ENCODE results near the gene LCA5. TPM values are rescaled to one million over a fixed set of nuclear protein-coding genes. Genes with fewer than 3 reads are reported as not detected.
"Not testable (repeated sequence)": the region's sequence is repeated elsewhere in the genome, so short reads cannot be mapped to it uniquely, and the experiment has no call there.

LCA5 gene
- under 1 TPM; 0.73 to 0.94 TPM for polyA plus RNA-seq

DNA sequence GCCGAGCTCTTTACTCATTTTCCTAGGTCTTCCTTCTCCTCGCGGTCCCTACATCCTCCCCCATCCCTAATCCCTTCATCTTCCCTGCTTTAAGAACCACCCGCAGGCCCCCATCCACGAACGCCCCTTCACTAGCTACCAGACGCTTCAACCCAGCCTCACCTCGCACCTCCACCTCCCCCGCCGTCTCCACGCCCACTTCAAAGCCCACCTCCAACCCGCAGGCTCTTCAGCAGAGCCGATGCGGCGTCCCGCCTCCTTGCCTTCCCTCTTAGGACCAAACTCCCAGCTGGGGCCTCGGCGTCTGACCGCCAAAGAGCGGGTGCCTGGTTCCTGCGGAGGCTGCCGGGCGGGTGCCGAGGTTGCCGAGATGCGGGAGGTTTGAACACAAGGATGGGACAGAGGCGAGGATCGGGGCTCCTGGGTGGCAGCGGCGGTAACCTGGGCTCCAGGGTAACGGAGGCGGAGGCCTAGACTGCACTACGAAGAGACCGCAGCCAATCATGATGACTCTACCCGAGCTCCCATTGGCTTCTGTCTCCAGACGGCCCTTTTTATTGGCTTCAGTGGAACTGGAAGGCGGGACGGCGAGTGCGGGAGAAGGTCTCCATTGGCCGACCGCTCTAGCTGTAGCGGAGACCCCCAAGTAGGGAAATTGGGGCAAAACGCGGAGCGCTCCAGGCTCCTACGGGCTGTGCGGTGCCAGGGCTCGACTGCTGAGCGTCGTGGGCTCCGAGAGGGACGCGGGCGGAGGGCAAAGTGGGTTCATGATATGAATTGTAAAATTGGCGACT is at the start of gene LCA5:
Gene LCA5, minus strand, starts transcription at position 477 of the 794 bp plus-strand sequence. CDS start 18,536 bp downstream, outside the sequence.
- 1% methylated on average over 55 to 56 of the region's 56 CpGs for WGBS, 2 donors
- Histone ChIP-seq H3K27me3 (ENCODE audit: control insufficient read depth in 1 of 2, insufficient read depth in 2 of 2, low read length in 2 of 2) (no peaks in the 10 kb centered on the region), H3K27ac (ENCODE audit: low read depth in 2 of 2, low read length in 1 of 2) (peak within 1 kb of the TSS; percentile 94 to 95), H3K4me1 (ENCODE audit: control insufficient read depth in 2 of 2, insufficient read depth in 2 of 2, low read length in 1 of 2) (no peaks in the 10 kb centered on the region), H3K4me3 (ENCODE audit: low read depth in 1 of 2, low read length in 2 of 2) (peak within 1 kb of the TSS; percentile 85 to 92), H3K36me3 (ENCODE audit: control insufficient read depth in 2 of 2, insufficient read depth in 2 of 2, low read length in 1 of 2) (no peaks in the 10 kb centered on the region), H3K9me3 (ENCODE audit: control insufficient read depth in 2 of 2, insufficient read depth in 1 of 2, low read depth in 1 of 2, low read length in 1 of 2) (no peaks in the 10 kb centered on the region)

- H3K27me3 ChIP-seq (ENCODE audit: control insufficient read depth in 1 of 2, insufficient read depth in 2 of 2, low read length in 2 of 2), result no peaks in the 10 kb centered on the region
- H3K4me3 ChIP-seq (ENCODE audit: low read depth in 1 of 2, low read length in 2 of 2), result no peak overlapping the region
- no peak overlapping the region for H3K27ac ChIP-seq (ENCODE audit: low read depth in 2 of 2, low read length in 1 of 2)
- no peaks in the 10 kb centered on the region for H3K4me1 ChIP-seq (ENCODE audit: control insufficient read depth in 2 of 2, insufficient read depth in 2 of 2, low read length in 1 of 2)
- H3K36me3 ChIP-seq (ENCODE audit: control insufficient read depth in 2 of 2, insufficient read depth in 2 of 2, low read length in 1 of 2), result no peaks in the 10 kb centered on the region
- H3K9me3 ChIP-seq (ENCODE audit: control insufficient read depth in 2 of 2, insufficient read depth in 1 of 2, low read depth in 1 of 2, low read length in 1 of 2), result no peaks in the 10 kb centered on the region
These were observed 49.3 kb upstream of the LCA5 start for GRCh38 chr6:79586548-79586947.

DNA sequence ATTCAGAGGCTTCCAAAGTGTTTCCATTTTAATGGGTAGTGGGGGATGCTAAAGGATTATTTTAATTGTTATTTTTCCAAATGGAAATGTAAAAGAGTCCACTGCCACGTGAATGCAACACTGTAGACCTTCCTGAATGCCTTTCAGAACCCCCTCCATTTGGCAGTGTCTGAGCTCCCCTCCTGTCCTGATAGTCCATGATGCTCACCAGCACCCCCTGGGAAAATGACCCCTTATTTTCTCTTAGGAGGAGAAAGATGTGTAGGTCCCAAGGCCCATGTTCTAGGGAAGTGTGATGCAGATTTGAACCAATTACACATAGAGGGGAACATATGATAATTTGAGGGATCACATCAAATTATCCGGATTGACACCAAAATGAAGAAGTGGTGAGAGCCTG is 47.1 kb upstream of the LCA5 start:
- Histone ChIP-seq H3K36me3 (ENCODE audit: control insufficient read depth in 2 of 2, insufficient read depth in 2 of 2, low read length in 1 of 2) (no peaks in the 10 kb centered on the region), H3K4me1 (ENCODE audit: control insufficient read depth in 2 of 2, insufficient read depth in 2 of 2, low read length in 1 of 2) (no peaks in the 10 kb centered on the region), H3K27me3 (ENCODE audit: control insufficient read depth in 1 of 2, insufficient read depth in 2 of 2, low read length in 2 of 2) (no peaks in the 10 kb centered on the region), H3K4me3 (ENCODE audit: low read depth in 1 of 2, low read length in 2 of 2) (no peak overlapping the region), H3K27ac (ENCODE audit: low read depth in 2 of 2, low read length in 1 of 2) (no peak overlapping the region), H3K9me3 (ENCODE audit: control insufficient read depth in 2 of 2, insufficient read depth in 1 of 2, low read depth in 1 of 2, low read length in 1 of 2) (no peaks in the 10 kb centered on the region)
- 70 to 75% methylated on average over 2 of the region's 2 CpGs for WGBS, 2 donors

DNA sequence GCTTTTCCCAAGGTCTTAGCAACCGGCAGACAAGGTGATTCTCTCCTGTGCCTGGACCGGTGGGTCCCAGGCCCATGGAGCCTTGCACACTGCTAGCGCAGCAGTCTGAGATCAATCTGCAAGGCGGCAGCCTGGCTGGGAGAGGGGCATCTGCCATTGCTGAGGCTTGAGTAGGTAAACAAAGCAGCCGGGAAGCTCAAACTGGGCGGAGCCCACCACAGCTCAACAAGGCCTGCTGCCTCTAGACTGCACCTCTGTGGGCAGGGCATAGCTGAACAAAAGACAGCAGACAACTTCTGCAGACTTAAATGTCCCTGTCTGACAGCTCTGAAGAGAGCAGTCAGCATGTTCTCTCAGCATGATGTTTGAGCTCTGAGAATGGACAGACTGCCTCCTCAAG is 40.7 kb upstream of the LCA5 start:
- H3K9me3 ChIP-seq (ENCODE audit: control insufficient read depth in 2 of 2, insufficient read depth in 1 of 2, low read depth in 1 of 2, low read length in 1 of 2); H3K36me3 ChIP-seq (ENCODE audit: control insufficient read depth in 2 of 2, insufficient read depth in 2 of 2, low read length in 1 of 2); H3K4me3 ChIP-seq (ENCODE audit: low read depth in 1 of 2, low read length in 2 of 2); H3K27ac ChIP-seq (ENCODE audit: low read depth in 2 of 2, low read length in 1 of 2); H3K4me1 ChIP-seq (ENCODE audit: control insufficient read depth in 2 of 2, insufficient read depth in 2 of 2, low read length in 1 of 2); H3K27me3 ChIP-seq (ENCODE audit: control insufficient read depth in 1 of 2, insufficient read depth in 2 of 2, low read length in 2 of 2): not testable (repeated sequence)
- WGBS, 2 donors, result 84 to 89% methylated on average over 6 of the region's 6 CpGs

GRCh38 chr6:79574630-79575225 is 37.5 kb upstream of the LCA5 start:
- Histone ChIP-seq H3K4me3 (ENCODE audit: low read depth in 1 of 2, low read length in 2 of 2) (no peak overlapping the region), H3K27ac (ENCODE audit: low read depth in 2 of 2, low read length in 1 of 2) (no peak overlapping the region), H3K27me3 (ENCODE audit: control insufficient read depth in 1 of 2, insufficient read depth in 2 of 2, low read length in 2 of 2) (no peaks in the 10 kb centered on the region), H3K4me1 (ENCODE audit: control insufficient read depth in 2 of 2, insufficient read depth in 2 of 2, low read length in 1 of 2) (no peaks in the 10 kb centered on the region), H3K9me3 (ENCODE audit: control insufficient read depth in 2 of 2, insufficient read depth in 1 of 2, low read depth in 1 of 2, low read length in 1 of 2) (no peaks in the 10 kb centered on the region), H3K36me3 (ENCODE audit: control insufficient read depth in 2 of 2, insufficient read depth in 2 of 2, low read length in 1 of 2) (no peaks in the 10 kb centered on the region)
- 88 to 96% methylated on average over 1 of the region's 1 CpG for WGBS, 2 donors

GRCh38 chr6:79574174-79574573 is 36.9 kb upstream of the LCA5 start:
- Histone ChIP-seq H3K9me3 (ENCODE audit: control insufficient read depth in 2 of 2, insufficient read depth in 1 of 2, low read depth in 1 of 2, low read length in 1 of 2) (no peaks in the 10 kb centered on the region), H3K4me3 (ENCODE audit: low read depth in 1 of 2, low read length in 2 of 2) (no peak overlapping the region), H3K4me1 (ENCODE audit: control insufficient read depth in 2 of 2, insufficient read depth in 2 of 2, low read length in 1 of 2) (no peaks in the 10 kb centered on the region), H3K36me3 (ENCODE audit: control insufficient read depth in 2 of 2, insufficient read depth in 2 of 2, low read length in 1 of 2) (no peaks in the 10 kb centered on the region), H3K27ac (ENCODE audit: low read depth in 2 of 2, low read length in 1 of 2) (no peak overlapping the region), H3K27me3 (ENCODE audit: control insufficient read depth in 1 of 2, insufficient read depth in 2 of 2, low read length in 2 of 2) (no peaks in the 10 kb centered on the region)
- WGBS, 2 donors, result 96 to 97% methylated on average over 1 of the region's 1 CpG

- Histone ChIP-seq H3K9me3 (ENCODE audit: control insufficient read depth in 2 of 2, insufficient read depth in 1 of 2, low read depth in 1 of 2, low read length in 1 of 2) (no peaks in the 10 kb centered on the region), H3K36me3 (ENCODE audit: control insufficient read depth in 2 of 2, insufficient read depth in 2 of 2, low read length in 1 of 2) (no peaks in the 10 kb centered on the region), H3K27me3 (ENCODE audit: control insufficient read depth in 1 of 2, insufficient read depth in 2 of 2, low read length in 2 of 2) (no peaks in the 10 kb centered on the region), H3K27ac (ENCODE audit: low read depth in 2 of 2, low read length in 1 of 2) (no peak overlapping the region), H3K4me1 (ENCODE audit: control insufficient read depth in 2 of 2, insufficient read depth in 2 of 2, low read length in 1 of 2) (no peaks in the 10 kb centered on the region), H3K4me3 (ENCODE audit: low read depth in 1 of 2, low read length in 2 of 2) (peak overlapping the region in 1 of 2 donors; percentile 28)
- 35 to 36% methylated on average over 2 of the region's 2 CpGs for WGBS, 2 donors
These were observed 33.8 kb upstream of the LCA5 start for GRCh38 chr6:79571030-79571367.

DNA sequence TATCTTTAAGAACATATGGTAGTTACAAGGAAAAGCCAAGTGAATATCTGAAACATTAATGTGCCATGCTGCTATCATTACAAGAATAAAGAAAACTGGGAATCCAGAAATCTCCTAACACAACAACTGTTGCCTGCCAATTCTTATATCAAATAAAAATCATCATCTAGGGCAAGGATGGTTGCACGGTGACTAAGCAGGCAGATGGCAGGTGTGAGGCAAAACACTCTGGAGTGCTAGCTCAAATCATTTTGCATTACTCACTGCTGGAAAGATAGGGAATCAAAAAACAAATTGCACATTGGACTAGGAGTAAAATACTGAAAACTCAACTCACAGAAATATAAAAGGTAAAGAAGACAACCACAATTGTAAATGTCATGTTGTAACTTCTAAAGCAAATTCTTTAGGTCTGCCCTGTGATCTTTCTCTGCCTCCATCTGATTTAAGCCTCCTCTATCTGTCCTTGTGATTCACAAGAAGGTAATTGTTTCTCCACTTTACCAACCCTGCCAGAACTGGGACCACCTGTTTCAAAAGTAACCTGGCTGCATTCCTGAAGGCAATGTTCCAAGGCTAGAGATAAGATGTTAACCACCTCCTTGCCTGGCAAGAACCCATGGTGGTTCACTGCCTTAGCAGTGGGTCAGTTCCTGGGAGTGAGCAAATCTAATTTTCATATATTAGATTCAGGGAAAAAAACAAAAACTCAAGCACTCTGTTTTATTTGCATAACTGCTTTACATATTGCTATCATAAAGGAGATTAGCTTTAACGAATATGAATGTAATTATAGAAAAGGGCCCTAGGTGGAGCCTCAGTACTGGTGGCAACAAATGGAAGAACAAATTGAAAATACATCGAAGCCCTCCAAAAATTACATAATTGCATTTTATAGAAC is 33.1 kb upstream of the LCA5 start:
- Histone ChIP-seq H3K27ac (ENCODE audit: low read depth in 2 of 2, low read length in 1 of 2) (no peak overlapping the region), H3K36me3 (ENCODE audit: control insufficient read depth in 2 of 2, insufficient read depth in 2 of 2, low read length in 1 of 2) (no peaks in the 10 kb centered on the region), H3K4me3 (ENCODE audit: low read depth in 1 of 2, low read length in 2 of 2) (peak overlapping the region in 1 of 2 donors; percentile 28), H3K9me3 (ENCODE audit: control insufficient read depth in 2 of 2, insufficient read depth in 1 of 2, low read depth in 1 of 2, low read length in 1 of 2) (no peaks in the 10 kb centered on the region), H3K27me3 (ENCODE audit: control insufficient read depth in 1 of 2, insufficient read depth in 2 of 2, low read length in 2 of 2) (no peaks in the 10 kb centered on the region), H3K4me1 (ENCODE audit: control insufficient read depth in 2 of 2, insufficient read depth in 2 of 2, low read length in 1 of 2) (no peaks in the 10 kb centered on the region)
- 13 to 15% methylated on average over 3 of the region's 3 CpGs for WGBS, 2 donors

DNA sequence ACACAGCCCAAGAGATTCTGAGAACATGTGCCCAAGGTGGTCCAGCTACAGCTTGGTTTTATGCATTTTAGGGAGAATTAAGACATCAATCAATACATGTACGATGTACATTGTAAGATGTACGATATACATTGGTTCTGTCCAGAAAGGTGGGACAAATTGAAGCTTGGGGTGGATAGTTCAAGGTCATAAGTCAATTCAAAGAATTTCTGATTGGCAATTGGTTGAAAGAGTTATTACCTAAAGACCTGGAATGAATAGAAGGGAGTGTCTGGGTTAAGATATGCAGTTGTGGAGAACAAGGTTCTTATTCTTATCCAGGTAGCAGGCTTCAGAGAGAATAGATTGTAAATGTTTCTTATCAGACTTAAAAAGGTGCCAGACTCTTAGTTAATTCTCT is 31.8 kb upstream of the LCA5 start:
- Histone ChIP-seq H3K4me3 (ENCODE audit: low read depth in 1 of 2, low read length in 2 of 2) (no peak overlapping the region), H3K27me3 (ENCODE audit: control insufficient read depth in 1 of 2, insufficient read depth in 2 of 2, low read length in 2 of 2) (no peaks in the 10 kb centered on the region), H3K36me3 (ENCODE audit: control insufficient read depth in 2 of 2, insufficient read depth in 2 of 2, low read length in 1 of 2) (no peaks in the 10 kb centered on the region), H3K4me1 (ENCODE audit: control insufficient read depth in 2 of 2, insufficient read depth in 2 of 2, low read length in 1 of 2) (no peaks in the 10 kb centered on the region), H3K27ac (ENCODE audit: low read depth in 2 of 2, low read length in 1 of 2) (no peak overlapping the region), H3K9me3 (ENCODE audit: control insufficient read depth in 2 of 2, insufficient read depth in 1 of 2, low read depth in 1 of 2, low read length in 1 of 2) (no peaks in the 10 kb centered on the region)
- WGBS, 2 donors, result 74 to 91% methylated on average over 2 of the region's 2 CpGs
